HCT116 (cell line): ENCODE results near the gene PDE1A. TPM values are rescaled to one million over a fixed set of nuclear protein-coding genes. Genes with fewer than 3 reads are reported as not detected.

Experiments
- ATAC-seq: fragments of 200-7000 bp; cut with Tn5 transposase; 2 replicates; pipeline ENCODE4 v1.9.1; 2020; ENCODE audit warnings: mild to moderate bottlenecking, moderate library complexity
- BruUV-seq: library from RNA; stranded (reverse); fragments of 400-500 nt; replicated peaks from 2 replicates; lab custom pipeline; 2021; lab: Mats Ljungman, UMichigan
- CTCF ChIA-PET: fragments of 300-600 bp; sonication (Branson Sonifier 250); formaldehyde crosslinking; loops from one replicate; lab custom pipeline; 2021; ENCODE audit warnings: antibody characterized with exemption; lab: Charles Lee
- POLR2A ChIA-PET: fragments of 300-600, 350-600 bp; sonication (Branson Sonifier 250); formaldehyde crosslinking; loops from one replicate; lab custom pipeline; 2021; ENCODE audit warnings: antibody characterized with exemption; lab: Charles Lee
- RAD21 ChIA-PET, 2 experiments: fragments of 300-600 bp; sonication (Branson Sonifier 250); formaldehyde crosslinking; loops; one replicate each; lab custom pipeline; 2023; ENCODE audit warnings: low total read pairs in 2 of 2; ENCODE audit not compliant: uncharacterized antibody in 2 of 2, unreplicated experiment in 2 of 2, low non-redundant PET in 1 of 2; lab: Charles Lee
- DNase-seq: peaks from one replicate; pipeline ENCODE4 v3.0.0-alpha.2; 2010; ENCODE audit warnings: low read depth, low spot score
- H2AFZ ChIP-seq: fragments of 200-600 bp; shearing (Covaris generic), sonication (generic); 2 replicates; pipeline ENCODE4 v1.6.1; 2017; ENCODE audit warnings: low read depth, mixed run types, mixed read lengths, antibody characterized with exemption, low read length; ENCODE audit not compliant: poor library complexity, severe bottlenecking
- H3K27ac ChIP-seq: 2 replicates; pipeline ENCODE4 v1.5.1; 2012; ENCODE audit warnings: low read depth, low read length
- H3K27me3 ChIP-seq: fragments of 200-600 bp; sonication (generic); 2 replicates; pipeline ENCODE4 v1.6.1; 2016; ENCODE audit warnings: mixed run types, low read length, mixed read lengths; ENCODE audit not compliant: insufficient read depth
- H3K36me3 ChIP-seq, 2 experiments: fragments of 200-500 bp in 1 of 2; fragments of 200-600 bp in 1 of 2; sonication (Bioruptor generic) in 1 of 2; sonication (generic) in 1 of 2; 2 replicates each; pipeline versions ENCODE4 v1.5.1 to v1.6.1; 2014 to 2016; ENCODE audit warnings: low read length in 2 of 2, inconsistent platforms in 1 of 2, mixed read lengths in 1 of 2, mixed run types in 1 of 2; ENCODE audit not compliant: insufficient read depth in 2 of 2, control insufficient read depth in 1 of 2
- H3K4me1 ChIP-seq, 2 experiments: fragments of 200-600 bp in 1 of 2; sonication (generic) in 1 of 2; 2 replicates each; pipeline versions ENCODE4 v1.5.1 to v1.6.1; 2012 to 2017; ENCODE audit warnings: low read length in 2 of 2, inconsistent platforms in 1 of 2, mild to moderate bottlenecking in 1 of 2, mixed read lengths in 1 of 2, mixed run types in 1 of 2, moderate library complexity in 1 of 2; ENCODE audit not compliant: insufficient read depth in 2 of 2, control insufficient read depth in 1 of 2
- H3K4me2 ChIP-seq: fragments of 200-600 bp; sonication (generic); 2 replicates; pipeline ENCODE4 v1.6.1; 2017; ENCODE audit warnings: mixed run types, low read length, mixed read lengths
- H3K4me3 ChIP-seq, 2 experiments: fragments of 200-600 bp in 1 of 2; sonication (generic) in 1 of 2; replicated peaks in 1 of 2; 2 replicates each; pipeline ENCODE4 v1.5.1; 2011 to 2016; ENCODE audit warnings: low read length in 2 of 2, control low read depth in 1 of 2, low read depth in 1 of 2, mild to moderate bottlenecking in 1 of 2, mixed read lengths in 1 of 2, mixed run types in 1 of 2
- H3K79me2 ChIP-seq: fragments of 200-600 bp; sonication (generic); 2 replicates; pipeline ENCODE4 v1.6.1; 2017; ENCODE audit warnings: mild to moderate bottlenecking, mixed run types, low read length, moderate library complexity, mixed read lengths; ENCODE audit not compliant: insufficient read depth
- H3K9ac ChIP-seq: fragments of 200-600 bp; sonication (generic); 2 replicates; pipeline ENCODE4 v1.6.1; 2016; ENCODE audit warnings: low read length, mixed read lengths
- H3K9me2 ChIP-seq: fragments of 200-600 bp; sonication (generic), shearing (Covaris generic); 2 replicates; pipeline ENCODE4 v1.6.1; 2017; ENCODE audit warnings: mixed run types, mild to moderate bottlenecking, moderate library complexity; ENCODE audit not compliant: insufficient read depth
- H3K9me3 ChIP-seq, 2 experiments: fragments of 200-500 bp in 1 of 2; fragments of 200-600 bp in 1 of 2; sonication (Bioruptor generic) in 1 of 2; sonication (generic) in 1 of 2; 2 replicates each; pipeline ENCODE4 v1.6.1; 2014 to 2017; ENCODE audit warnings: low read length in 2 of 2, mixed read lengths in 2 of 2, inconsistent platforms in 1 of 2, low read depth in 1 of 2, mild to moderate bottlenecking in 1 of 2, mixed run types in 1 of 2, moderate library complexity in 1 of 2; ENCODE audit not compliant: control insufficient read depth in 1 of 2, insufficient read depth in 1 of 2
- H4K20me1 ChIP-seq: fragments of 200-600 bp; sonication (generic), shearing (Covaris generic); 2 replicates; pipeline ENCODE4 v1.6.1; 2017; ENCODE audit warnings: mixed run types, mild to moderate bottlenecking, moderate library complexity; ENCODE audit not compliant: insufficient read depth
- CBX3 ChIP-seq: IDR thresholded peaks from 2 replicates; pipeline ENCODE4 v1.6.1; 2012; ENCODE audit warnings: low read depth
- CEBPB ChIP-seq: IDR thresholded peaks from 2 replicates; pipeline ENCODE4 v1.6.1; 2012; ENCODE audit warnings: low read depth
- EGR1 ChIP-seq: IDR thresholded peaks from 2 replicates; pipeline ENCODE4 v1.6.1; 2012; ENCODE audit warnings: low read depth
- EZH2 ChIP-seq: fragments of 200-600 bp; sonication (generic); IDR thresholded peaks from 2 replicates; pipeline ENCODE4 v1.6.1; 2017; ENCODE audit warnings: antibody characterized with exemption, mixed run types
- EZH2phosphoT487 ChIP-seq: fragments of 200-600 bp; IDR thresholded peaks from 2 replicates; pipeline ENCODE4 v1.6.1; 2018; ENCODE audit warnings: antibody characterized with exemption, borderline replicate concordance
- FOSL1 ChIP-seq: IDR thresholded peaks from 2 replicates; pipeline ENCODE4 v1.6.1; 2012; ENCODE audit warnings: low read depth
- JUND ChIP-seq: IDR thresholded peaks from 2 replicates; pipeline ENCODE4 v1.6.1; 2012
- POLR2A ChIP-seq: IDR thresholded peaks from 2 replicates; pipeline ENCODE4 v1.7.0; 2011; ENCODE audit warnings: borderline replicate concordance; ENCODE audit not compliant: insufficient read depth, insufficient read length; ENCODE audit errors: extremely low read depth
- RAD21 ChIP-seq: IDR thresholded peaks from 2 replicates; pipeline ENCODE4 v1.6.1; 2012; ENCODE audit warnings: low read depth, mild to moderate bottlenecking
- SP1 ChIP-seq: IDR thresholded peaks from 2 replicates; pipeline ENCODE4 v1.6.1; 2012; ENCODE audit warnings: low read depth
- SRF ChIP-seq: IDR thresholded peaks from 2 replicates; pipeline ENCODE4 v1.6.1; 2012; ENCODE audit warnings: low read depth
- YY1 ChIP-seq: IDR thresholded peaks from 2 replicates; pipeline ENCODE4 v1.6.1; 2011; ENCODE audit warnings: low read length, low read depth, moderate library complexity, mild to moderate bottlenecking; ENCODE audit not compliant: insufficient replicate concordance; ENCODE audit errors: extremely low read depth
- ZNF274 ChIP-seq: fragments of 200-500 bp; sonication (Bioruptor generic); IDR thresholded peaks from 2 replicates; pipeline ENCODE4 v1.6.1; 2014; ENCODE audit warnings: mild to moderate bottlenecking, low read depth, low read length, inconsistent platforms
- intact Hi-C: fragments of 100-400 bp; cut with micrococcal nuclease; formaldehyde crosslinking; loops from 2 replicates; pipeline ENCODE4 v1.10.0; 2022
- total RNA-seq: library from RNA; stranded (reverse); gene quantifications from one replicate; pipeline ENCODE4 v1.2.1, GENCODE V29; 2021; ENCODE audit not compliant: unreplicated experiment
- TF ChIP-seq, protein P1 (sequence below): IDR thresholded peaks from 2 replicates; pipeline ENCODE4 v1.6.1; 2012
- TF ChIP-seq, protein P2 (sequence below), 3 experiments: fragments of 200-600 bp in 1 of 3; sonication (generic) in 1 of 3; IDR thresholded peaks in 2 of 3; conservative IDR thresholded peaks in 1 of 3; 2 replicates each; pipeline ENCODE4 v1.5.1; 2012 to 2017; ENCODE audit warnings: low read depth in 2 of 3, low read length in 2 of 3, antibody characterized with exemption in 1 of 3, borderline replicate concordance in 1 of 3, control low read depth in 1 of 3, mild to moderate bottlenecking in 1 of 3, mixed read lengths in 1 of 3, mixed run types in 1 of 3, moderate library complexity in 1 of 3; ENCODE audit not compliant: insufficient read depth in 1 of 3
- TF ChIP-seq, protein P3 (sequence below): IDR thresholded peaks from 2 replicates; pipeline ENCODE4 v1.6.1; 2012
- TF ChIP-seq, protein P4 (sequence below): IDR thresholded peaks from 2 replicates; pipeline ENCODE4 v1.6.1; 2011; ENCODE audit warnings: mild to moderate bottlenecking, low read length, moderate library complexity; ENCODE audit not compliant: insufficient replicate concordance; ENCODE audit errors: extremely low read depth
- TF ChIP-seq, protein P5 (sequence below): IDR thresholded peaks from 2 replicates; pipeline ENCODE4 v1.6.1; 2012; ENCODE audit warnings: low read depth

Gene PDE1A
- total RNA-seq, 1 experiment from 2014 or later, result 0.12 TPM

DNA sequence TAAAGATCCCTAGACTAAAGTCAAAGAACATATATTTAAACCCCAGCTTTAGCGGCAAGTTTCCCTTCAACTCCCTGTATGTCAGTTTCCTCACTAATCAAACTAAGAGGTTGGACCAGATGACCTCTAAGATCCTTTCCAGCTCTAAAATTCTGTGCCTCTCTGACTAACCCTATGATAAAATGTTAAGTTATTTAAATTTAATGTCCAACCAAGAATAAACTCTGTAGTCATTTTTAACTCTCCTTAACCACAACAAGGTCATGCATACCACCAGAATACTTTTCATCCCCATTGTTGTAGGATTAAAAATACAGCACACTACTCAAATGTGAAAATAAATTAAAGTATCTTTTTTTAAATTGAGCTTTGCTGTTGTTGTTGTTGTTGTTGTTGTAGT is 5.2 kb upstream of the PDE1A start:
- intact Hi-C loops, result no loop called here
- ChIA-PET CTCF (no interaction called here), RAD21 (no interaction called here), POLR2A (no interaction called here)
- no peak overlapping the region for H3K4me2 ChIP-seq
- H3K27ac ChIP-seq, result no peak overlapping the region
- H3K9ac ChIP-seq, result no peak overlapping the region
- no peaks in the 10 kb centered on the region for H3K79me2 ChIP-seq
- BruUV-seq, result no TSS peak
- no peaks in the 10 kb centered on the region for H3K9me3 ChIP-seq
- no peaks in the 10 kb centered on the region for H3K27me3 ChIP-seq
- ATAC-seq (no peak), DNase-seq (no peak)
- no peak overlapping the region for H2AFZ ChIP-seq
- H3K4me1 ChIP-seq, result 0 out of 4 replicates have a peak, but pooled peaks cover 0 to 3% of the 10 kb centered on the region in 2 experiments
- no peaks in the 10 kb centered on the region for H4K20me1 ChIP-seq
- H3K36me3 ChIP-seq, result no peaks in the 10 kb centered on the region
- no peak for TF ChIP-seq EZH2
- no peak for TF ChIP-seq EZH2phosphoT487
- no peak for TF ChIP-seq EGR1
- TF ChIP-seq CBX3, result no peak
- no peak for TF ChIP-seq SRF
- no peak for TF ChIP-seq POLR2A
- no peak for TF ChIP-seq SP1
- no peak for TF ChIP-seq JUND
- TF ChIP-seq, protein P1, sequence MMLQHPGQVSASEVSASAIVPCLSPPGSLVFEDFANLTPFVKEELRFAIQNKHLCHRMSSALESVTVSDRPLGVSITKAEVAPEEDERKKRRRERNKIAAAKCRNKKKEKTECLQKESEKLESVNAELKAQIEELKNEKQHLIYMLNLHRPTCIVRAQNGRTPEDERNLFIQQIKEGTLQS, result no peak
- no peak for TF ChIP-seq CEBPB
- TF ChIP-seq, protein P2, sequence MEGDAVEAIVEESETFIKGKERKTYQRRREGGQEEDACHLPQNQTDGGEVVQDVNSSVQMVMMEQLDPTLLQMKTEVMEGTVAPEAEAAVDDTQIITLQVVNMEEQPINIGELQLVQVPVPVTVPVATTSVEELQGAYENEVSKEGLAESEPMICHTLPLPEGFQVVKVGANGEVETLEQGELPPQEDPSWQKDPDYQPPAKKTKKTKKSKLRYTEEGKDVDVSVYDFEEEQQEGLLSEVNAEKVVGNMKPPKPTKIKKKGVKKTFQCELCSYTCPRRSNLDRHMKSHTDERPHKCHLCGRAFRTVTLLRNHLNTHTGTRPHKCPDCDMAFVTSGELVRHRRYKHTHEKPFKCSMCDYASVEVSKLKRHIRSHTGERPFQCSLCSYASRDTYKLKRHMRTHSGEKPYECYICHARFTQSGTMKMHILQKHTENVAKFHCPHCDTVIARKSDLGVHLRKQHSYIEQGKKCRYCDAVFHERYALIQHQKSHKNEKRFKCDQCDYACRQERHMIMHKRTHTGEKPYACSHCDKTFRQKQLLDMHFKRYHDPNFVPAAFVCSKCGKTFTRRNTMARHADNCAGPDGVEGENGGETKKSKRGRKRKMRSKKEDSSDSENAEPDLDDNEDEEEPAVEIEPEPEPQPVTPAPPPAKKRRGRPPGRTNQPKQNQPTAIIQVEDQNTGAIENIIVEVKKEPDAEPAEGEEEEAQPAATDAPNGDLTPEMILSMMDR (IDR thresholded peaks at IDR 0.05 in 2 of 3, conservative IDR thresholded peaks at IDR 0.05 in 1 of 3; ENCODE audit: borderline replicate concordance in 1 of 3, insufficient read depth in 1 of 3, low read depth in 2 of 3, low read length in 2 of 3), result no peak
- TF ChIP-seq, protein P3, sequence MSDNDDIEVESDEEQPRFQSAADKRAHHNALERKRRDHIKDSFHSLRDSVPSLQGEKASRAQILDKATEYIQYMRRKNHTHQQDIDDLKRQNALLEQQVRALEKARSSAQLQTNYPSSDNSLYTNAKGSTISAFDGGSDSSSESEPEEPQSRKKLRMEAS, result no peak
- TF ChIP-seq RAD21, result no peak
- TF ChIP-seq, protein P4, sequence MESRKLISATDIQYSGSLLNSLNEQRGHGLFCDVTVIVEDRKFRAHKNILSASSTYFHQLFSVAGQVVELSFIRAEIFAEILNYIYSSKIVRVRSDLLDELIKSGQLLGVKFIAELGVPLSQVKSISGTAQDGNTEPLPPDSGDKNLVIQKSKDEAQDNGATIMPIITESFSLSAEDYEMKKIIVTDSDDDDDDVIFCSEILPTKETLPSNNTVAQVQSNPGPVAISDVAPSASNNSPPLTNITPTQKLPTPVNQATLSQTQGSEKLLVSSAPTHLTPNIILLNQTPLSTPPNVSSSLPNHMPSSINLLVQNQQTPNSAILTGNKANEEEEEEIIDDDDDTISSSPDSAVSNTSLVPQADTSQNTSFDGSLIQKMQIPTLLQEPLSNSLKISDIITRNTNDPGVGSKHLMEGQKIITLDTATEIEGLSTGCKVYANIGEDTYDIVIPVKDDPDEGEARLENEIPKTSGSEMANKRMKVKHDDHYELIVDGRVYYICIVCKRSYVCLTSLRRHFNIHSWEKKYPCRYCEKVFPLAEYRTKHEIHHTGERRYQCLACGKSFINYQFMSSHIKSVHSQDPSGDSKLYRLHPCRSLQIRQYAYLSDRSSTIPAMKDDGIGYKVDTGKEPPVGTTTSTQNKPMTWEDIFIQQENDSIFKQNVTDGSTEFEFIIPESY, result no peak
- TF ChIP-seq, protein P5, sequence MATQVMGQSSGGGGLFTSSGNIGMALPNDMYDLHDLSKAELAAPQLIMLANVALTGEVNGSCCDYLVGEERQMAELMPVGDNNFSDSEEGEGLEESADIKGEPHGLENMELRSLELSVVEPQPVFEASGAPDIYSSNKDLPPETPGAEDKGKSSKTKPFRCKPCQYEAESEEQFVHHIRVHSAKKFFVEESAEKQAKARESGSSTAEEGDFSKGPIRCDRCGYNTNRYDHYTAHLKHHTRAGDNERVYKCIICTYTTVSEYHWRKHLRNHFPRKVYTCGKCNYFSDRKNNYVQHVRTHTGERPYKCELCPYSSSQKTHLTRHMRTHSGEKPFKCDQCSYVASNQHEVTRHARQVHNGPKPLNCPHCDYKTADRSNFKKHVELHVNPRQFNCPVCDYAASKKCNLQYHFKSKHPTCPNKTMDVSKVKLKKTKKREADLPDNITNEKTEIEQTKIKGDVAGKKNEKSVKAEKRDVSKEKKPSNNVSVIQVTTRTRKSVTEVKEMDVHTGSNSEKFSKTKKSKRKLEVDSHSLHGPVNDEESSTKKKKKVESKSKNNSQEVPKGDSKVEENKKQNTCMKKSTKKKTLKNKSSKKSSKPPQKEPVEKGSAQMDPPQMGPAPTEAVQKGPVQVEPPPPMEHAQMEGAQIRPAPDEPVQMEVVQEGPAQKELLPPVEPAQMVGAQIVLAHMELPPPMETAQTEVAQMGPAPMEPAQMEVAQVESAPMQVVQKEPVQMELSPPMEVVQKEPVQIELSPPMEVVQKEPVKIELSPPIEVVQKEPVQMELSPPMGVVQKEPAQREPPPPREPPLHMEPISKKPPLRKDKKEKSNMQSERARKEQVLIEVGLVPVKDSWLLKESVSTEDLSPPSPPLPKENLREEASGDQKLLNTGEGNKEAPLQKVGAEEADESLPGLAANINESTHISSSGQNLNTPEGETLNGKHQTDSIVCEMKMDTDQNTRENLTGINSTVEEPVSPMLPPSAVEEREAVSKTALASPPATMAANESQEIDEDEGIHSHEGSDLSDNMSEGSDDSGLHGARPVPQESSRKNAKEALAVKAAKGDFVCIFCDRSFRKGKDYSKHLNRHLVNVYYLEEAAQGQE, result no peak
- no peak for TF ChIP-seq YY1
- TF ChIP-seq ZNF274, result no peak
- TF ChIP-seq FOSL1, result no peak
- TF ChIP-seq, all 23 proteins: peak for 0
- Histone ChIP-seq H3K9me2 (no peaks in the 10 kb centered on the region), H3K4me3 (no peak overlapping the region)
